ENCODE results near the gene FLAD1. TPM values are rescaled to one million over a fixed set of nuclear protein-coding genes. Genes with fewer than 3 reads are reported as not detected.

FLAD1 gene
- total RNA-seq, 2 donors from 2014 or later: 31.5 to 35.3 TPM

DNA sequence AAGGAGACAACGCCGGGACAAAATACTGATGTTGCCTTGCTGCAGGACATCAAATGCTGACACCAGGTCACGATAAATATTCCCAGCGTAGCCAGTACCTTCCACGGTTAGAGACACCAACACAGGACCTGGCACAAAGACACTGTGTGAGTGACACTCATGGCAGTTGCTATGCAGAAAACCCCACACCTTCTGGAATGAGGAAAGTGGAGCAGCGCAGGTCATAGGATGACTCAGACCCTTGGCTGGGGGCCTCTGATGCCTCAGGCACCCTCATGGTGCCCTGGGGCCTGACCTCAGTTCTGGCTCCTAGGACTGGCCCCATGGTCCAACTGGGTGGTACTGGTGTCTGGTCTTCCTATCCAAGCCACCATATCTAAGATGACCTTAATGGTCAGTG is 43.4 kb downstream of the FLAD1 start:
- WGBS: 88% methylated on average over 6 of the region's 6 CpGs
- H3K9me3 ChIP-seq: no peaks in the 10 kb centered on the region
- H3K4me1 ChIP-seq (replicated peaks): no peaks in the 10 kb centered on the region
- intact Hi-C loops (cut with DNase I): no loop called here
- no peak for DNase-seq (ENCODE audit: low spot score)
- no peaks in the 10 kb centered on the region for H3K27me3 ChIP-seq (replicated peaks; ENCODE audit: insufficient read depth)
- TF ChIP-seq POLR2A (IDR thresholded peaks at IDR 0.05): no peak
- no peak for TF ChIP-seq POLR2AphosphoS5 (IDR thresholded peaks at IDR 0.05)
- TF ChIP-seq CTCF (IDR thresholded peaks at IDR 0.05): no peak
- H3K27ac ChIP-seq: no peak overlapping the region
- no peaks in the 10 kb centered on the region for H3K36me3 ChIP-seq
- H3K4me3 ChIP-seq: no peak overlapping the region

DNA sequence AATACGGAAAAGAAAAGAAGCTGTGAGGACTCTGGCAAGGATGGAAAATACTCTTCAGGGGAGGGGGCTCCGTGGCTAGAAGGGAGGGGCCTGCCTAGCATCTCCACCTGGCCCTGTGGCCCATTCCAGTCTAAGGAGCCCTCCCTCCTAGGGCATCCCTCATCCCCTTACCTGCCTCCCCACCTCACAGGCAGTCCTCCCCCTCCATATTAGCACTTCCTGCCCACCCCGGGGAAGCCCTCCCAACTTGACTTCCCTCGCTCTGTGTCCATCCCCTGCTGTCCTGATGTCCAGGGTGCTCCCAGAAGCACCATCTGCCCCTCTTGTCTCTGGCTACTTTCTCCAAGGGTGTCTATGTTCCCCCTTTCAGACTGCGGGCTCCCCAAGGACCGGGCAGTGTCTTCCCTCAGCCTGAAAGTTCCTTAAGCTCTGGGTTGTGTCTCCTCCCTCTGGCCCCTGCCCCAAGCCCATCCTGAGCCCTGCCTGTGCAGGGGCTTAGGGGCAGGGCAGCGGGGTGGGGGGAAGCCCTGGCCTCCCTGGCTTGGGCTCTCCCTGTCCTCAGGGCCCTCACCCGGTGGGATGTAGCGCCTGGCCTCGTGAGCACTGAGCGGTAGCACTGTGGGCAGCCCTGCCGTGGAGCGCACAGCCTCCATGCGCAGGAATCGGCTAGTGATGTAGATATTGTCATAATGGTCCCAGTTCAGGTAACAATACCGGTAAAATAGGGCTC is 46.5 kb downstream of the FLAD1 start:
- DNase-seq (ENCODE audit: low spot score): no peak
- H3K4me1 ChIP-seq (replicated peaks): no peaks in the 10 kb centered on the region
- H3K4me3 ChIP-seq: no peak overlapping the region
- WGBS: 83% methylated on average over 16 of the region's 16 CpGs
- intact Hi-C loops (cut with DNase I): no loop called here
- H3K27ac ChIP-seq: no peak overlapping the region
- TF ChIP-seq POLR2A (IDR thresholded peaks at IDR 0.05) (no peak), CTCF (IDR thresholded peaks at IDR 0.05) (no peak), POLR2AphosphoS5 (IDR thresholded peaks at IDR 0.05) (no peak)
- H3K9me3 ChIP-seq: no peaks in the 10 kb centered on the region
- no peaks in the 10 kb centered on the region for H3K27me3 ChIP-seq (replicated peaks; ENCODE audit: insufficient read depth)
- no peaks in the 10 kb centered on the region for H3K36me3 ChIP-seq

DNA sequence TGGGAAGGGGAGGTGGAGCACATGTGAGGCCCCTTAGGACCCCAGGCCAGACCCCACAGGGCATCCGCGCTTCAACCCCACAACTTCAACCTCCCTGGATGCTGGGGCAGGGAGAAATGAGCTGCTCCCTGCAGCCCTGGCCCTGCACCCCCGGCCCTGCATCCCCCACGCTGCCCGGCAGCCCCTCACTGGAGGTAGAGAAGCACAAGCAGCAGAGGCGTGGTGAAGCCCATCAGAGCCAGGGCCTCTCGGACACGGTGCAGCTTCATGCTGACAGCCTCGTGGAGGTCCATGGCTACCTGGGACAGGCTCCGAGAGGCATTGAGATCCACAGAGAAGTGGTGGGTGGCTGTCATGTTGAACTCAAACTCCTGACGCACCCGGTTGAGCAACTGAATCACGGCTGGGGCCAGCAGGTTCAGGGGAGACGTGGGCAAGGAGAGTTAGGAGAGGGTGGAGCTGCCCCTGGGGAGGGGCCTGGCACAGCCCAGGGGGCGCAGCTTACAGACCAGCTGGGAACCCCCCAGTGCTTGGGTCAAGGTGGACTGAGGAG is 47.2 kb downstream of the FLAD1 start:
- no peaks in the 10 kb centered on the region for H3K4me1 ChIP-seq (replicated peaks)
- no peaks in the 10 kb centered on the region for H3K9me3 ChIP-seq
- no peaks in the 10 kb centered on the region for H3K36me3 ChIP-seq
- no peak for TF ChIP-seq POLR2A (IDR thresholded peaks at IDR 0.05)
- no peak for TF ChIP-seq CTCF (IDR thresholded peaks at IDR 0.05)
- TF ChIP-seq POLR2AphosphoS5 (IDR thresholded peaks at IDR 0.05): no peak
- 87% methylated on average over 15 of the region's 15 CpGs for WGBS
- H3K27ac ChIP-seq: no peak overlapping the region
- intact Hi-C loops (cut with DNase I): no loop called here
- H3K27me3 ChIP-seq (replicated peaks; ENCODE audit: insufficient read depth): no peaks in the 10 kb centered on the region
- no peak overlapping the region for H3K4me3 ChIP-seq
- no peak for DNase-seq (ENCODE audit: low spot score)

DNA sequence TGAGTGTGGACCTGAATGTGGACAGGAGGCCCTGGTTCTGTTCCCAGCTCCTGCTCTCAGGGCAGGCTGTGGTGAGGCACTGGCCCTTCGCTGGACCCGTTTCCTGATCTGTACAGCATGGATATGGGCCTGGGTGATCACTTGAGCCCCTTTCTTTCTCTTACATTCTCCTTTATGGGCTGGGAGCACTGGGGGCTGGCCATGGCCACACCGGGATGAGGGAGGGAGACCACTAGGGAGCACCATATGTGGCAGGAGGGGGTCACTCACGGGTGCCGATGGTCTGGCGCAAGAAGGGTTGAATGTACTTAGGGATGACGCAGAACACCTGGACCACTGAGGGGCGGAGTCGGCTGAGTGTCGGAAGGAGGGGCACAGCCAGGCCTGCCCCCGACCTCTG is 47.8 kb downstream of the FLAD1 start:
- no peak for DNase-seq (ENCODE audit: low spot score)
- Histone ChIP-seq H3K27me3 (replicated peaks; ENCODE audit: insufficient read depth) (no peaks in the 10 kb centered on the region), H3K27ac (no peak overlapping the region), H3K9me3 (no peaks in the 10 kb centered on the region), H3K4me1 (replicated peaks) (no peaks in the 10 kb centered on the region), H3K36me3 (no peaks in the 10 kb centered on the region), H3K4me3 (no peak overlapping the region)
- 80% methylated on average over 11 of the region's 11 CpGs for WGBS
- intact Hi-C loops (cut with DNase I): no loop called here
- TF ChIP-seq POLR2A (IDR thresholded peaks at IDR 0.05): no peak
- TF ChIP-seq CTCF (IDR thresholded peaks at IDR 0.05): no peak
- no peak for TF ChIP-seq POLR2AphosphoS5 (IDR thresholded peaks at IDR 0.05)

DNA sequence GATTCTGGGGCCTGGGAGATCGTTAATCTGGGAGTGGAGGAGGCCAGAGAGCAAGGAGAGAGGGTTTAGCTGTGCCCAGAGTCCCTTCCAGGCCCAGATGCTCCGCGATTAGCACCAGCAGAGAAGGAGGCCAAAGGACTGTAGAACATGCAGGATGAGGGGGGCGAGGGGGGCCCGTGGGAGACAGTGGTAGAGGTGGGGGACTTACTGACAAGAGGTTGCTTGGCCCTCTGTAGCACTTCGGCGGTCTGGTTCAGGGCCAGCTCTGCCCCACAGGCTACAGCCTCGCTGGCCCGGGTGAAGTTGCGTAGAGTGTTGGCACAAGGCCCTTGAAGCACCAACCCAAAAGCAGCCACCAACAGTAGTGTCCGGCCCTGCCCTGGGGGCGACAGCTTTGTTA is 49.7 kb downstream of the FLAD1 start:
- Histone ChIP-seq H3K4me1 (replicated peaks) (no peaks in the 10 kb centered on the region), H3K9me3 (no peaks in the 10 kb centered on the region), H3K36me3 (no peaks in the 10 kb centered on the region), H3K27me3 (replicated peaks; ENCODE audit: insufficient read depth) (no peaks in the 10 kb centered on the region), H3K27ac (no peak overlapping the region), H3K4me3 (no peak overlapping the region)
- intact Hi-C loops (cut with DNase I): no loop called here
- TF ChIP-seq POLR2AphosphoS5 (IDR thresholded peaks at IDR 0.05) (no peak), POLR2A (IDR thresholded peaks at IDR 0.05) (no peak), CTCF (IDR thresholded peaks at IDR 0.05) (no peak)
- WGBS: 95% methylated on average over 12 of the region's 12 CpGs
- no peak for DNase-seq (ENCODE audit: low spot score)
